Cardiac muscle cell (in vitro differentiated cells and primary cell): Measurements from ENCODE around the gene MINDY4B. TPM values are rescaled to one million over a fixed set of nuclear protein-coding genes. Genes with fewer than 3 reads are reported as not detected.

Experiments
- DNase-seq, 2 donors: peaks; one replicate each; pipeline versions ENCODE4 v3.0.0 to v3.0.0-alpha.2; 2010 to 2017; ENCODE audit warnings: low read depth in 1 of 2, low spot score in 1 of 2
- H3K27ac ChIP-seq: fragments of 200-600 bp; sonication (generic); 2 replicates; pipeline ENCODE4 v1.5.1; 2016
- H3K27me3 ChIP-seq: fragments of 200-600 bp; sonication (generic); 2 replicates; pipeline ENCODE4 v1.6.0; 2016; ENCODE audit warnings: control low read depth
- H3K36me3 ChIP-seq: fragments of 200-600 bp; sonication (generic); 2 replicates; pipeline ENCODE4 v1.5.1; 2016; ENCODE audit warnings: control low read depth
- H3K4me1 ChIP-seq: fragments of 200-600 bp; sonication (generic); 2 replicates; pipeline ENCODE4 v1.8.1; 2017; ENCODE audit warnings: low read depth, mild to moderate bottlenecking, mixed run types
- H3K4me3 ChIP-seq: fragments of 200-600 bp; sonication (generic); 2 replicates; pipeline ENCODE4 v1.5.1; 2016; ENCODE audit warnings: mild to moderate bottlenecking
- H3K9me3 ChIP-seq: fragments of 200-600 bp; sonication (generic); 2 replicates; pipeline ENCODE4 v1.5.1; 2017; ENCODE audit warnings: low read depth, mild to moderate bottlenecking, control low read depth
- polyA plus RNA-seq: library from polyadenylated mRNA; unstranded; fragments of >200 nt; fragmentation: Nextera tagmentation; extraction: Ambion mirVana; gene quantifications from 2 replicates; pipeline ENCODE4 v1.2.1, GENCODE V29; 2016
- total RNA-seq: library from RNA; depleted of rRNA; stranded (reverse); fragments of >200 nt; gene quantifications from 2 replicates; pipeline ENCODE4 v1.2.3, GENCODE V29; 2016
- TF ChIP-seq, protein P1 (sequence below): IDR thresholded peaks from 2 replicates; pipeline ENCODE4 v1.5.1; 2012; ENCODE audit warnings: low read depth, mild to moderate bottlenecking, low read length

Gene MINDY4B
- total and polyA plus RNA-seq, 2 experiments from 2014 or later, result not detected

DNA sequence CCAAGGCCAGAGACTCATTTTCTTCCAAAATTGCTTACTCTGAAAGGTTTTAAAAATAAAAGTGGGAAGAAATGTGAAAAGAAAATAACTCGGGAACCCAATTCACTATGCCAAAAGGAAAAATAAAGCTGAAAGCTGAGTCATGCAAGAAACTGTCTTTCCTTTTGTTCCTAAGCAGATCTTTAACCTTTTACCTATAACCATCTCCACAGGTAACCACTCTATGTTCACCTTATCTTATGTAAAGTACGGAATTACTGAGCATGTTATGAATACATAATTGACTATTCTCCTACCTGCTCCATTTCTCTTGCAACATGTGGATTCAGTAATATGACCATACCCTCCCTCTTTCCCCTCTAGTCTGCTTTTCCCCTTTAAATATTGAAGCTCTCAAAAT lies 62.0 kb downstream of the MINDY4B start:
- Histone ChIP-seq H3K27me3 (no peaks in the 10 kb centered on the region), H3K36me3 (no peaks in the 10 kb centered on the region), H3K4me3 (no peak overlapping the region), H3K9me3 (no peaks in the 10 kb centered on the region), H3K4me1 (no peaks in the 10 kb centered on the region), H3K27ac (no peak overlapping the region)
- TF ChIP-seq, protein P1, sequence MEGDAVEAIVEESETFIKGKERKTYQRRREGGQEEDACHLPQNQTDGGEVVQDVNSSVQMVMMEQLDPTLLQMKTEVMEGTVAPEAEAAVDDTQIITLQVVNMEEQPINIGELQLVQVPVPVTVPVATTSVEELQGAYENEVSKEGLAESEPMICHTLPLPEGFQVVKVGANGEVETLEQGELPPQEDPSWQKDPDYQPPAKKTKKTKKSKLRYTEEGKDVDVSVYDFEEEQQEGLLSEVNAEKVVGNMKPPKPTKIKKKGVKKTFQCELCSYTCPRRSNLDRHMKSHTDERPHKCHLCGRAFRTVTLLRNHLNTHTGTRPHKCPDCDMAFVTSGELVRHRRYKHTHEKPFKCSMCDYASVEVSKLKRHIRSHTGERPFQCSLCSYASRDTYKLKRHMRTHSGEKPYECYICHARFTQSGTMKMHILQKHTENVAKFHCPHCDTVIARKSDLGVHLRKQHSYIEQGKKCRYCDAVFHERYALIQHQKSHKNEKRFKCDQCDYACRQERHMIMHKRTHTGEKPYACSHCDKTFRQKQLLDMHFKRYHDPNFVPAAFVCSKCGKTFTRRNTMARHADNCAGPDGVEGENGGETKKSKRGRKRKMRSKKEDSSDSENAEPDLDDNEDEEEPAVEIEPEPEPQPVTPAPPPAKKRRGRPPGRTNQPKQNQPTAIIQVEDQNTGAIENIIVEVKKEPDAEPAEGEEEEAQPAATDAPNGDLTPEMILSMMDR, result no peak
- DNase-seq, result no peak

DNA sequence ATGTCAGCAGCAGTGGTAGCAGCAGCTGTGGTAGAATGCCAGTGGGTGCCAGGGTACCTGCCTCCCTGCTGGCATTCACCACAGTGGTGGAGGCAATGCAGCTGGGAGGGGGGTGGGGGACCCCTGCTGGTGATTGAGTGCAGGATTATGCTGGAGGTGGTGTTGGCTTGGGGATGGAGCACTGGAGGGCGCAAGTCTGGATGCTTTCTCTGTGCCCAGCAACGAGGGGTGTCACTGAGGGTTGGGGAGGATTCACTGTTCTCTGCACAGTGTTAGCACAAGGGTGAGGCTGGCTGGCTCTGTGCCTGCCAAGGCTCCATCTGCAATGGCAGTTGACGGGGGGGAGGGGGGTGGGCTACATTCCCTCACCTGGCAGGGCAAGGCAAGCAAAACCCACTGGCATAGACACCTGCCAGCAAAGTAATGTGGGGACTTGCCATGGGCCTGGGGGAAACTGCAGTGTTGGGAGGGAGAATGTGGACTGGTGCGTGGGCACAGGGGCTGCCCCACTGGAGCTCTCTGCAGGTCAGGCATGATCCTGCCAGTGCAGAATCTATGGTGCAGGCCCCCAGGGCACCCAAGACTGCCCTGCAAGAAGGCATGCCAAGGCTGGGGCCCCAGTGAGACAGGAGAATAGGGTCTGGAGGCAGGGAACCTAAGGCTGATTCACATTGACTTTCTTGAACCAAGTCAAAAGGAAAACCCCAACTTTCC lies 64.3 kb downstream of the MINDY4B start:
- Histone ChIP-seq H3K36me3 (no peaks in the 10 kb centered on the region), H3K27ac (no peak overlapping the region), H3K4me3 (no peak overlapping the region), H3K9me3 (no peaks in the 10 kb centered on the region), H3K27me3 (no peaks in the 10 kb centered on the region), H3K4me1 (no peaks in the 10 kb centered on the region)
- no peak for DNase-seq
- TF ChIP-seq, protein P1, result no peak

DNA sequence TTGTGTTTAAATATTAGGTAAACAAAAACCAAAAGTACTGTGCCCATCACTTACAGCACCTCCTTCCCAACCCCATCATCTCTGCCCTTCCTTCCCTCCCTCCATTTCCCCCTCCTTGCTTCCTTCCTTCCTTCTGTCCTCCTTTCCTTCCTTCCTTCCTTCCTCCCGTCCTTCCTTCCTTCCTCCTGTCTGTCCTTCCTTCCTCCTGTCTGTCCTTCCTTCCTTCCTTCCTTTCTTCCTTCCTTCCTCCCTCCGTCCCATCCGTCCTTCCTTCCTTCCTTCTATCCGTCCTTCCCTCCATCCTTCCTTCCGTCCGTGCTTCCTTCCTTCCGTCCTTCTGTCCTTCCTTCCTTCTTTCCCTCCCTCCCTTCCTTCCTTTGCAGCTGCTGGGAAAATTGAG lies 74.5 kb downstream of the MINDY4B start:
- no peak for DNase-seq
- Histone ChIP-seq H3K36me3 (no peaks in the 10 kb centered on the region), H3K27me3 (no peaks in the 10 kb centered on the region), H3K4me1 (no peaks in the 10 kb centered on the region), H3K9me3 (no peaks in the 10 kb centered on the region), H3K4me3 (no peak overlapping the region), H3K27ac (no peak overlapping the region)
- TF ChIP-seq, protein P1, result no peak

DNA sequence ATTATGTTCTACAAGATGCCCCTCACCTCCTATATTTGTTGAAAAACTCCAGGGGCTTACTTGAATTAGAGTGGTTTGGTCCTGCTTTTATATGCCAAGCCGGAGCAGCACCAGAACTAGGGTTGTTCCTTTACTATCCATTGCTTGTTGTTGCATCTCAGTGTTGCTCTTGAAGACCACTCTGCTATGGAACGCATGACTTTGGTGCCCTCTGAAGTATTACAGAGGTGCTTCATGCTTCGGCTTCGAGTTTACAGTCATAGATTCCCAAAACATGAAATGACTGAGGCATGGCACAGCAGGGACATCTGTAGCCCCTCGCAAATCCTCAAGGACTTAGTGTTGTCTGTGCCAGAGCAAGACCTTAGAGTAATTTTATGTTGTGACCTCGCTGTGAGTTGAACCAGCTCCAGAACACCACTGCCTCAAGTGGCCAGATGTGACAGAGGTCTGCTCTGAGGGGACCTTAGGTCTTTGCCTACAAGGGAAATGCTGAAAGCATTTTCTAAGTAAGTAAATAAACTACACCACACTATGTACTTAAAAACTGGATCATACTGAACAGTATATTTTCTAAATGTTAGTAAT lies 75.1 kb downstream of the MINDY4B start:
- Histone ChIP-seq H3K27ac (no peak overlapping the region), H3K27me3 (no peaks in the 10 kb centered on the region), H3K4me1 (no peaks in the 10 kb centered on the region), H3K4me3 (no peak overlapping the region), H3K36me3 (no peaks in the 10 kb centered on the region), H3K9me3 (no peaks in the 10 kb centered on the region)
- TF ChIP-seq, protein P1, result no peak
- peak in 1 of 2 donors; percentile 39 for DNase-seq

DNA sequence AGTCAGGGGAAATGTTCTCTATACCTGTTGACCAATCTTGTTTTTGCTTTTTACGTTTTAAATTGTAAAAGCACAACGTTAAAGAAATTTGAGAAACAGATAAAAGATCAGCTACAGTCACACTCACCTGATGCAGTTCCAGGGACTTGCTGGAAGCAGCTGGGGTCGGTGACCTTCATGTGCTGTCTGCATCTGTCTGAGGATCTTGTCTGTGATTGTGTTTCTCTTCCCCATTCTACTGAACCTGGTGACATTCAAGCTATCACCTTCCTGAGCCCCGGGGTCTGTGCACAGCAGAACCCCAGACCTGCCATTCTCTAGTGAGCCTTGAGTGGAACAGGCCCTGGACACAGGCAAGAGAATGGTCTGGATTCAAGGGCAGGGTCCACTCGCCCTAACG lies 75.8 kb downstream of the MINDY4B start:
- no peak overlapping the region for H3K27ac ChIP-seq
- H3K27me3 ChIP-seq, result no peaks in the 10 kb centered on the region
- H3K4me1 ChIP-seq, result no peaks in the 10 kb centered on the region
- TF ChIP-seq, protein P1, result no peak
- no peaks in the 10 kb centered on the region for H3K36me3 ChIP-seq
- no peaks in the 10 kb centered on the region for H3K9me3 ChIP-seq
- DNase-seq, result no peak
- no peak overlapping the region for H3K4me3 ChIP-seq
